GM21723 (cell line): ENCODE data around the gene DDX23.
"Not testable (repeated sequence)": the region's sequence is repeated elsewhere in the genome, so short reads cannot be mapped to it uniquely, and the experiment has no call there.

Source experiments
- ATAC-seq: cut with Tn5 transposase; IDR thresholded peaks from one replicate; pipeline ENCODE4 v1.9.1; 2021; ENCODE audit warnings: mild to moderate bottlenecking, moderate library complexity; ENCODE audit not compliant: unreplicated experiment

DDX23 gene

GRCh38 chr12:48851883-48852733, at the start of gene DDX23:
Gene DDX23, minus strand, starts transcription at chr12:48852163. Its CDS starts 6,381 bp downstream, at chr12:48845782.
- ATAC-seq: peak; percentile 93

- no peak for ATAC-seq
Measured at GRCh38 chr12:48901278-48901677, 49.3 kb upstream of the DDX23 start.

GRCh38 chr12:48899651-48900050, 47.7 kb upstream of the DDX23 start:
- no peak for ATAC-seq

- ATAC-seq: no peak
Measured at GRCh38 chr12:48894271-48894670, 42.3 kb upstream of the DDX23 start.

GRCh38 chr12:48890657-48891418, 38.9 kb upstream of the DDX23 start:
- no peak for ATAC-seq

GRCh38 chr12:48889679-48890078, 37.7 kb upstream of the DDX23 start:
- ATAC-seq: no peak

- ATAC-seq: no peak
Measured at GRCh38 chr12:48883305-48884161, 31.6 kb upstream of the DDX23 start.

GRCh38 chr12:48882972-48883304, 31.0 kb upstream of the DDX23 start:
- ATAC-seq: no peak

GRCh38 chr12:48882315-48882687, 30.3 kb upstream of the DDX23 start:
- ATAC-seq: no peak

GRCh38 chr12:48881686-48882314, 29.8 kb upstream of the DDX23 start:
- ATAC-seq: no peak

- no peak for ATAC-seq
Measured at GRCh38 chr12:48880647-48881046, 28.7 kb upstream of the DDX23 start.

- no peak for ATAC-seq
Measured at GRCh38 chr12:48878548-48878947, 26.6 kb upstream of the DDX23 start.

GRCh38 chr12:48875944-48876515, 24.1 kb upstream of the DDX23 start:
- ATAC-seq: no peak

- ATAC-seq: not testable (repeated sequence)
Measured at GRCh38 chr12:48873534-48873933, 21.6 kb upstream of the DDX23 start.

- no peak for ATAC-seq
Measured at GRCh38 chr12:48873096-48873495, 21.1 kb upstream of the DDX23 start.

GRCh38 chr12:48869191-48869590, 17.2 kb upstream of the DDX23 start:
- ATAC-seq: no peak

GRCh38 chr12:48868451-48868850, 16.5 kb upstream of the DDX23 start:
- ATAC-seq: no peak

- ATAC-seq: no peak
Measured at GRCh38 chr12:48866052-48866711, 14.2 kb upstream of the DDX23 start.

GRCh38 chr12:48865281-48866051, 13.5 kb upstream of the DDX23 start, which contains the start of gene RND1:
Gene RND1, minus strand, starts transcription at chr12:48865870. Its CDS starts 103 bp downstream, at chr12:48865767.
- ATAC-seq: peak; percentile 93
